ENCODE results near the gene PDE4DIP.
"Not testable (repeated sequence)": the region's sequence is repeated elsewhere in the genome, so short reads cannot be mapped to it uniquely, and the experiment has no call there.

Gene PDE4DIP

DNA sequence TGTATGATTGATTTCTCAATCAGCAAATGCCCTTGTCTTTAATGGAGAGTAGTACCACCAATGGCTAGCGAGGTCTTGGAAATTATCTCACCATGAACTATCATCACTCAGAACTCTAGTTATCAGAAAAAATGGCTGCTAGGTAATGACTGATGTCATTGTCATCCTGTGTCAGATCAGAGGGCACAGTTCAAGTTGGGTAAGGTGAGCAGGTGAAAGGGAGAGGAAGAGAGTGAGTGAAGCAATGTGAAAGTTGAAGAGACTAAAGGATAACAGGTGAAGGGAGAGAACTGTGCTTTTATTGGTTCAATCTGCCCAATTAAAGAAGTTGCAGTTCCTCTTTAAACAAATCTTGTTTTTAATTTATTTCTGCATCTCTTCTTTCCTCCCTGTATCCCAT, 76.8 kb downstream of the PDE4DIP start:
- not testable (repeated sequence) for DNase-seq (ENCODE audit: low spot score)

DNA sequence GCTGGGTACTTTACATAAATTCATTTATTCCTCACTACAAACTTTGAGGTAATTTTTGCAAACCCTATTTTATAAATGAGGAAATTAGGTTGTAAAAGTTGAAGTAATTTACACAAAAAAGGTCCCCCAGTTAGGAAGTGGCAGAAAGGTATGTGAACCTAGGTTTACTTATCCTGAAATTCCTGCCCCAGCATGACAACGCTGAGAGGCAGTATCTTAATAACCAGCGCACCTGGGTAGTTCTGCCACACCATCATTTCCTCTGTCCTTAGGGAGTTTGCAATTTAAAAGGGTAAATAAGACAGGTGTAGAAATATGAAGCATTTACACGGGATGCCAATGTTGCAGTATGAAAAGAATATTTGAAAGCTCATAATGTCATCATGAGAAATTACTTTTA, 79.6 kb downstream of the PDE4DIP start:
- DNase-seq (ENCODE audit: low spot score) = not testable (repeated sequence)

DNA sequence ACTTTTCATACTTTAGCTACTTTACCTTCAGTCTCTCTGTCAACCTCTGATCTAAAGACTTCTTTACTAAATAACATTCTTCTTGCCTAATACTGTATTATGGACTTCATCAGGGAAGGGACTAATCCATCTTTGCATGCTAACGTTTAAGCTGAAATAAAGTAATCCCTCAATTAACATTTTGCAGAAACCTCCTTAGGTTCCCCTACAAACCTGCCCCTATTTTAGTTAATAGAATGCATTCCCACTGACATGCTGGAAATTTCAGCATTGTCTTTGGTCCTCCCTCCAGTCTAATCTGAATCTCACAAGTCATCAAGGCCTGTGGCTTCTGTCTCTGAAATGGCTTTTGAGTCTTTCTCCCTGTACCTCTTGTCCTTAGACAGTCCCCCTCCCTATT, 83.4 kb downstream of the PDE4DIP start:
- DNase-seq (ENCODE audit: low spot score) = not testable (repeated sequence)

DNA sequence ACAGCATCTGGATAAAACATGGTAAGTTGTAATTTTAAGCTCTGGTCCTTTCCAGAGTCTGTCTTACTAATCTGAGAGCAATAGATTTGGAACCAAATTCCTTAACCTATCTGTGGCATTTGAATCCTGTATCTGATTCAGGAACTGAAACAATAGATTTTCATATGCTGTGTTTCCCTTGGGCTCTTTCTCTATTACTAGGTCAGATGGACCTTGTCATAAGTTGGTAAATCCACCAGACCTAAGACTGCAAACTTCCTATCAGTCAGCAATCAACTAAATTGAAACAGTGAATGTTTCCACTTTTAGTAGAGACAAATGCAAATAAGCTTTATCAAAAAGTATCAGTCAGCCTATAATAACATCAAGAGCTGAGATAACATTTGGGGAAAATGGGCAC, 85.0 kb downstream of the PDE4DIP start:
- not testable (repeated sequence) for DNase-seq (ENCODE audit: low spot score)

DNA sequence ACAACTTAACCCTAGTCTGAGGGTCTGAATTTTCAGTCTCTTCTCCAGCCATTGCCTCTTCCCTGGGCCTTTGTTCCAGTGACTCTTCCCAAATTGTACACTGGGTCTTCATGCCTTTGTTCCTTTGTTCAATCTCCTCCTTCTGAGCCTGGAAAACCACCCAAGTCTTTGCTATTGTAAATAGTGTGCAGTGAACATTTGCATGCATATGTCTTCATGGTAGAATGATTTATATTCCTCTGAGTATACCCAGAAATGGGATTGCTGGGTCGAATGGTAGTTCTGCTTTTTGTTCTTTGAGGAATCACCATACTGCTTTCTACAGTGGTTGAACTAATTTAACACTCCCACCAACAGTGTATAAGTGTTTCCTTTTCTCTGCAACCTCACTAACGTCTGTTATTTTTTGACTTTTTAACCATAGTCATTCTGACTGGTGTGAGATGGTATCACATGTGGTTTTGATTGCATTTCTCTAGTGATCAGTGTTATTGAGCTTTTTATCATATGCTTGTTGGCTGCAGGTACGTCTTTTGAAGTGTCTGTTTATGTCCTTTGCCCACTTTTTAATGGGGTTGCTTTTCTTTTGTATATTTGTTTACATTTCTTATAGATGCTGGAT, 91.3 kb downstream of the PDE4DIP start:
- not testable (repeated sequence) for DNase-seq (ENCODE audit: low spot score)

DNA sequence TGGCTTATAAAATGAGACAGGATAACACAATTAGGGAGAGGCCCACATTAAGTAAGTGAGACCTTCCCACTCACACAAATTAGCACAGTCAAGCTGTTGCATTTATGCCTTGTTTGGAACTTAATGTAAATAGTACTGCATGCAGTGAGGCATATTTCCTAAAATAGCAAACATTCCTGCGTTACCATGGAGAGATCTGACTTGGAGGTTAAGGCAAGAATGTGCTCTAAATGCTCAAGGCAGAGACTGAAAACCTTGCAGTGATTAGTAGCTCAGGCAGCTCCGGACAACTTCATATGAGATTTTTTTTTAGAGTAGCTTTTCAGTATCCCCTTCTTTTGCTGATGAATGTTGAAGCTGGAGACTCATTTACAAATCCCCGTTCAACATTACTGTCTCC, 98.7 kb downstream of the PDE4DIP start:
- DNase-seq (ENCODE audit: low spot score) = not testable (repeated sequence)

DNA sequence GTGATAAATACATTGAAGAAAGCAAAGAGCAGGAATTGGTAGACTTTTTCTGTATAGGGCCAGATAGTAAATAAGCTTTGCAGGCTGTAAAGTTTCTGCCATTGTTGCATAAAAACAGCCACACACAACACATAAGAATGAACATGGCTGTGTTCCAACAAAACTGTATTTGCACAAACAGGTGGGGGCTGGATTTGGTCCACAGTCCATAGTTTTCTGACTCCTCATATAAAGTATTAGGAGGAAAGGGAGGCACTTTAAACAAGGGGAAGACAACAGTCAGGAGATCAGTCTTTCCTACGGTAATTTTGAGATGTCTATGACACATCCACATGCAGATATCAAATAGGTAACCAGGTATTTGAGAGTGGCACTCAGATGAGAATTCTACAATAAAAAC, 100.9 kb downstream of the PDE4DIP start:
- DNase-seq (ENCODE audit: low spot score) = not testable (repeated sequence)

DNA sequence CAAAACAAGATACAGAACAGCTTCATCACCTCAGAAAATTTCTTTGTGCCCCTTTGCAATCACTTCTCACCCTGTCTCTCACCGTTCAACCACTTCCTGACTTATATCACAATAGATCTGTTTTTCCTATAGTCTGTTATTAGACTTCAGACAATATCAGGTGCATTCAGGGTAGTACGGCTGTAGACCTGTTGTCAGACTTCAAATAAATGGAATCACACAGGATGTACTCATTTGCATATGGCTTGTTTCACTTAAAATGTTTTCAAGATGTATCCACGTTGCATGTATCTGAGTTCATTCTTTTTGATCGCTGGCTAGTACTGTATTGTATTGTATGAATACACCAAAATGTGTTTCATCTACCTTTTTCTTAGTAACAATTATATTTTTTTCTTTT, 104.5 kb downstream of the PDE4DIP start:
- DNase-seq (ENCODE audit: low spot score) = not testable (repeated sequence)

DNA sequence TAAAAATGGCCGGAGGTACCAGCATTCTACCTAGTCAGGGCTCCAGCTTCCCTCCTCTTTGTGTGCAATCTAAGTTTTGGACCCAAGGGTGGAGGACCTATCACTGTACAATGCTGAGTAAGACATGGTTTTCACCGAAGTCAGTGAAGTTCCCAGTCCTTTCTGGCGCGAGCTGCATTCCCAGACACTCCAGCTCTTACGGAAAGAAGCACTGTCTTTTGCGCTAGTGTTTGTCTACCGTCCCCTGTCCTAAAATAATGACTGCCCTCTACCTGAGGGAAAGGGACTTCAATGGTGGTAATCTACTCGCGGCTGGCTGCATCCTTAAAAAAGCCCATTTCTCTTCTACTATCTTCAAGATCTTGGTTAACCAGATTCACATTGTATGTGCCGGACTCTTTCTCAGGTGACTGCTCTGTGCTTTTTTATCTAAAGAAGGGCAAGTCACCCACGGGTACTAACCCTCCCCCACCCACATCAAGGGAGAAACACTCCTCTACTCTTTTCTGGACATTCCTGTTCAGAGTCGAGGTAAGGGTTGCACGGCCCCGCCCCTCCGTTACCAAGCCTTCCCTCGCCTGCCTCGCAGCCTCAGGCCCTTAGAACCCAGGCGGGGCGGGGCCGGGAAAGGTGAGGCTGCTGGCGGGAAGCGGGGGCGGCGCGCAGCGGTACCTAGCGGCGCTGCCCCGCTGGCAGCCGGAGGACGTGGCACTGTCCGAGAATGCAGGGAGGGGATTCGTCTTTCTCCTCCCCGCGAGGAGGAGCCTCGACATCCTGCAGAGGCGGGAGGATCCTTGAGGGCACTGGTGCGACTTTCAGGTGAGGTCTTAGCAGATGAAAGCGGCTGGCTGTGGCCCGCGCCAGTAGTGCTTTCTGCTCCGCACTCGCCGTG, 107.4 kb downstream of the PDE4DIP start:
- DNase-seq (ENCODE audit: low spot score) = not testable (repeated sequence)

DNA sequence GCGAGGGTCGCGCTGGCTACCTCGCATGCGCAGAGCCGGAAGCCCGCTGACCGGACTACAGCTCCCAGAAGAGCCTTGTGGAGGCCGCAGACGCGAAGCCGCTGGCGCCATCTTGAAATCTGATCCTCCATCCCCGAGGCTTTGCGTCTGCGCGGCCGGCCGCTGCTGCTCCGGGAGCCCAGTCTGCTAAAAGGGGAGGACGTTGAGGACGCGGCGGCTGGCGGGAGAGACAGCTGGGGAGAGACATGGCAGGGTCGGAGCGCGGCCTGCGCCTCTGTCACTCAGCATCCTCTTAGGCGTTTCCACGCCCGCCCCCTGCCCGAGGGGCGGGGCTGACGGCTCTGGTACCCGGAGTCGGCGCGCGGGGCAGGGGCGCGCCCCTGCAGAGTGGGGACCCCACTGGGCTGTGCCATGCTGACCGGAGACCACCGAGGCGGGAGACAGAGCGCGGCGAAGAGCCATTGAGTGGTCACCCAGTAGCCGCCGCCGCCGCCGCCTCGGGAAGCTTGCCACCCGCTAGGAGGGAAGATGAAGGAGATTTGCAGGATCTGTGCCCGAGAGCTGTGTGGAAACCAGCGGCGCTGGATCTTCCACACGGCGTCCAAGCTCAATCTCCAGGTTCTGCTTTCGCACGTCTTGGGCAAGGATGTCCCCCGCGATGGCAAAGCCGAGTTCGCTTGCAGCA, 108.2 kb downstream of the PDE4DIP start:
- DNase-seq (ENCODE audit: low spot score) = not testable (repeated sequence)

DNA sequence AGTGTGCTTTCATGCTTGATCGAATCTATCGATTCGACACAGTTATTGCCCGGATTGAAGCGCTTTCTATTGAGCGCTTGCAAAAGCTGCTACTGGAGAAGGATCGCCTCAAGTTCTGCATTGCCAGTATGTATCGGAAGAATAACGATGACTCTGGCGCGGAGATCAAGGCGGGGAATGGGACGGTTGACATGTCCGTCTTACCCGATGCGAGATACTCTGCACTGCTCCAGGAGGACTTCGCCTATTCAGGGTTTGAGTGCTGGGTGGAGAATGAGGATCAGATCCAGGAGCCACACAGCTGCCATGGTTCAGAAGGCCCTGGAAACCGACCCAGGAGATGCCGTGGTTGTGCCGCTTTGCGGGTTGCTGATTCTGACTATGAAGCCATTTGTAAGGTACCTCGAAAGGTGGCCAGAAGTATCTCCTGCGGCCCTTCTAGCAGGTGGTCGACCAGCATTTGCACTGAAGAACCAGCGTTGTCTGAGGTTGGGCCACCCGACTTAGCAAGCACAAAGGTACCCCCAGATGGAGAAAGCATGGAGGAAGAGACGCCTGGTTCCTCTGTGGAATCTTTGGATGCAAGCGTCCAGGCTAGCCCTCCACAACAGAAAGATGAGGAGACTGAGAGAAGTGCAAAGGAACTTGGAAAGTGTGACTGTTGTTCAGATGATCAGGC, 108.8 kb downstream of the PDE4DIP start:
- DNase-seq (ENCODE audit: low spot score) = peak; percentile 0

DNA sequence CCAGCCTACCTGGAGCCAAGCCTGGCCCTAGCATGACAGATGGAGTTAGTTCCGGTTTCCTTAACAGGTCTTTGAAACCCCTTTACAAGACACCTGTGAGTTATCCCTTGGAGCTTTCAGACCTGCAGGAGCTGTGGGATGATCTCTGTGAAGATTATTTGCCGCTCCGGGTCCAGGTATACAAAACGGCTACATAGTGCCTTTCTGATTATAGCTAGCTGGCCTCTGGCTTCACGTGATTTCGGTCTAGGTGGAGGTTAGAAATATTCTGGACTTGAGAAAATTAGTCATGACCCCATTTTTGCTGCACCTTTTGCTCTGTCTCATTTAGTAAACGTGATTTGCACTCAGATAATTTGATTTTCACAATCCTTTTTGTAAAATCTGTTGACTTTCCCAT, 109.5 kb downstream of the PDE4DIP start:
- DNase-seq (ENCODE audit: low spot score) = not testable (repeated sequence)

DNA sequence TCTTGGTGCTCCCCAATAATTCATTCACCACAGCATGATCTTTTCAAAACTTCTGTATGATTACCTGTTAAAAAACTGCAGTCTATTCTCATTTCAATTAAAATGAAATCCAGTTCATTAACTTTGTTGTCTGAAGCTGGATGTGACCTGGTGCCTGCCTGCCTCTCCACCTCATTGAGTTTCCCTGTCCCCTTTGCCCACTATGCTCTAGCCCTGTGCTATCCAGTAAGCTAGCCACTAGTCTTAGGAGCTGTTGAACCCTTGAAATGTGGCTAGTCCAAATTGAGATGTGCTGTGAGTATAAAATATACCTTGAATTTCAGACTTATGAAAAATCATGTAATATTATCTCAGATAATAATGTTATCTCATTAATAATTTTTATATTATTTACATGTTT, 114.1 kb downstream of the PDE4DIP start:
- not testable (repeated sequence) for DNase-seq (ENCODE audit: low spot score)

DNA sequence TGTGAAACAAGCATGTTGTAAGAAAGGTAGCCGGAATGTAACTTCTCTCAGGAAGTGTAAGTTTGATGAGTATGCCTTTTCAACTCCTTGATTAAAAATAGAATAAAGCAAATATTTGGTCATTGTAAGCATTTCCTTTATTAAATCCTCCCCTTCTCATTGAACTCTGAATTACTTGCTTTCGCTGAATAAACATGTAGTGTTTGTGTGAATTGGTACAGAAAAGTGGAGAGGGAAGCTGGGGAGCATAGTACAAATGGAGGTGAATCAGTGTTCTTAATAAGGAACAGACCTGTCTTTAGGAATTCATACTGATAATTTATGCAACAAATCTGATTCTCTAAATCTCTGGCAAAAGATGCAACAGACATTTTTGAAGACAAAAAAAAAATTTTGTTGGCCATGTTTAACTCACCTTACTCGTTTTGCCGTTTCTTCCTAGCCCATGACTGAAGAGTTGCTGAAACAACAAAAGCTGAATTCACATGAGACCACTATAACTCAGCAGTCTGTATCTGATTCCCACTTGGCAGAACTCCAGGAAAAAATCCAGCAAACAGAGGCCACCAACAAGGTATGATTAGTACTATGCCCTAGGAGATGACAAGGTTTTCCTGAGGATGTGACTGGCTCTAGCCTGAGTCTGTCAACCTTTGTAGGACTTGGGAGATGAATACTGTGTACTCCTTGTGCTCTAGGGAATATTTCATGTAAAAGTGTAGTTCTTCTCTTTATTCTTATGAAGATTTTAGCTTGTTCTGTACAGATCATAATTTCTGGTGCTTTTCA, 116.2 kb downstream of the PDE4DIP start:
- DNase-seq (ENCODE audit: low spot score) = not testable (repeated sequence)

DNA sequence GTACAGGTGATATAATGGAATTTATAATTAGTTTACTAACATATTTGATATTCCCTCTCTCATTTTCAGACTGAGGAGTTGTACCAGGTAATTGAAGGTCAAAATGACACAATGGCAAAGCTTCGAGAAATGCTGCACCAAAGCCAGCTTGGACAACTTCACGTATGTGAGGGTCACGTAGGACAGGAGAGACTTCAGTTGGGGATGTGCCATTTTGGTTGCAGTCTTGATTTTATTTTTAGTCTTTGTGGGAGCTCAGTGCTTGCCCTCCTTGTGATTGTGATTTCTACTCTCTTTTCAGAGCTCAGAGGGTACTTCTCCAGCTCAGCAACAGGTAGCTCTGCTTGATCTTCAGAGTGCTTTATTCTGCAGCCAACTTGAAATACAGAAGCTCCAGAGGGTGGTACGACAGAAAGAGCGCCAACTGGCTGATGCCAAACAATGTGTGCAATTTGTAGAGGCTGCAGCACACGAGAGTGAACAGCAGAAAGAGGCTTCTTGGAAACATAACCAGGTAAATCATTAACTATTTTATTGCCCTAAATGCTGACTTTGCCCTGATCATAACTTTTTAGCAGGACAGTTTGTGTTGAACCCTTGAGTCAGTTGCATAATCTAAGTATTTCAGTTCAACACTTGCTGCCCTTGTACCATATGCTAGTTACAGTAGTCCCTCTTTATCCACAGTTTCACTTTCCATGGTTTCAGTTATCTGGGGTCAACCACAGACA, 118.1 kb downstream of the PDE4DIP start:
- DNase-seq (ENCODE audit: low spot score) = not testable (repeated sequence)

DNA sequence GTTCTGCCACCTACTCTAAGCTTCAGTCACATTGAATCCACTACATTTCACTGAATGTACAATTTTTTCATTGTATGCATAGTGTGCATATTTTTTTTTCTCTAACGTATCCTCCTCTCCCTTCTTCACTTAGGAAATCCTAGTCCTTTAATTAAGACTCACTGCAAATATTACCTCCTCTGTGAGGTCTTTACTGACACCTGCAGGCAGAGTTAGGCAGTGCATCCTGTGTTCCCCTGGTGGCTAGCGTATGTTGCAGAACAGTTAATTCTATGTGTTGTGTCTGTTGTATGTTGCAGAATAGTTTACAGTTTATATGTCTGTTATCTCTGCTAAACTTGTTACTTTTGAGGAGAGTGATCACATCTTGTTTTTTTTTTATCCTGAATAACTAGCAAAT, 121.9 kb downstream of the PDE4DIP start:
- DNase-seq (ENCODE audit: low spot score) = not testable (repeated sequence)

DNA sequence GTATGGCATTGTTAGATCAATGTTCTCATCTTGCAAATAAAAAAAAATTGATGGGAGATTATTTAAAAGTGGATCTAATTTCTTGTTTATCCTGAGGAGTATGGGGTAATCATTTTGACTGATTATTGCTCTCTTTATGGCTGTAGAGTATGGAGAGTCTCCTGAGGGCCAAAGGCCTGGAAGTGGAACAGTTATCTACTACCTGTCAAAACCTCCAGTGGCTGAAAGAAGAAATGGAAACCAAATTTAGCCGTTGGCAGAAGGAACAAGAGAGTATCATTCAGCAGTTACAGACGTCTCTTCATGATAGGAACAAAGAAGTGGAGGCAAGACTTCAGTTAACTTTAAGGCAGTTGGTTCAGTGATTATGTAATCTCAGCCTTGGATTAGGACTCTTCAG, 123.4 kb downstream of the PDE4DIP start:
- not testable (repeated sequence) for DNase-seq (ENCODE audit: low spot score)

DNA sequence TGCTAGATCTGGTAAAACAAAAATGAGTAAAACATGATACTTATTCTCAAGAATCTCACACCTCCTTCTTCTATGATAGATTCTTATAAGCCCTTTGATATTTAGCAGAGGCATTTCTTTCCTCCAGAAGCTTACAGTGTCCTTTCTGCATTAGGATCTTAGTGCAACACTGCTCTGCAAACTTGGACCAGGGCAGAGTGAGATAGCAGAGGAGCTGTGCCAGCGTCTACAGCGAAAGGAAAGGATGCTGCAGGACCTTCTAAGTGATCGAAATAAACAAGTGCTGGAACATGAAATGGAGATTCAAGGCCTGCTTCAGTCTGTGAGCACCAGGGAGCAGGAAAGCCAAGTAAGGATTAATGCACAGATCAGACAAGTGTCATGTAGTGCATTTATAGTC, 124.5 kb downstream of the PDE4DIP start:
- DNase-seq (ENCODE audit: low spot score) = not testable (repeated sequence)

DNA sequence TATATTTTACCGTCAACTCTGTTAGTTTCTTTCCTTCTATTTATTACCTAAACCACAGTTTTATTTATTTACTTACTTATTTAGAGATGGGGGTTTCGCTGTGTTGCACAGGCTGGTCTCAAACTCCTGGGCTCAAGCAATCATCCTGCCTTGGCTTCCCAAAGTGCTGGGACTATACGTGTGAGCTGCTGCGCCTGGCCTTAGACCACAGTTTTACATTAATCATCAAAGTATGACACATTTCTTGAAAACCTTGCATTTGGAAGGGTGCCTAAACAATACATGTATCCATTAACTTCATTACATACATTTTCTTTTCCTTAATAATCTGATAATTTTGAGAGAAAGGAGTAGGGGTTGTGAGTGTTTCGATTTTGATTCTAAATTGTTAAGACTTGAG, 124.9 kb downstream of the PDE4DIP start:
- not testable (repeated sequence) for DNase-seq (ENCODE audit: low spot score)

DNA sequence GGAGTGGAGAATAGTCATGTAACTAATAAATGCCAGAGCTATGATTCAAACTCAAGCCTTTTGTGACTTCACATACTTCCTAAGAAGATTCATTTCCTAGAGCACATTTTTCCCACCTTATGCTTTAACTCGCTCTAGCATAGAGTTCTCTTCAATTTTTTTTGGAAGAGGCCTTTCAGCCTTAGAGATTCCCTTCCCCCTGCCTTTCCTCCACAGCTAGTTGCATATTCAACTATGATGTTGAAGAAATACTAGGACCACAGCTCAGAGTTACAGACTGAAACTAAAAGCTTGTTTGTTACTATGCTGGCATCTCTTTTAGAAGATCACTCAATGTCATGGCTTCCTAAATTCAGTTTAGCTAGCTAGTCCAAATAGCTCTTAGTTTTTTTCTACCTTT, 131.2 kb downstream of the PDE4DIP start:
- DNase-seq (ENCODE audit: low spot score) = not testable (repeated sequence)

Data from HuH-7 (cell line).